ENCODE data around the gene WDR75. TPM values are rescaled to one million over a fixed set of nuclear protein-coding genes. Genes with fewer than 3 reads are reported as not detected.

WDR75 gene
- total and polyA plus RNA-seq, 12 donors: 23.7 to 73.9 (median 39.7) TPM

GRCh38 chr2:189440644-189440946, 679 bp upstream of the WDR75 start:
- peak overlapping the region; percentile 1 to 89 (median 44) for H3K4me3 ChIP-seq
- no peak for DNase-seq
- H3K9me3 ChIP-seq (replicated peaks in 1 of 3): no peaks in the 10 kb centered on the region
- TF ChIP-seq POLR2A (IDR thresholded peaks at IDR 0.05): no peak
- no peaks in the 10 kb centered on the region for H3K27me3 ChIP-seq
- H3K4me1 ChIP-seq (replicated peaks in 1 of 2): peaks cover 20 to 45% of the 10 kb centered on the region in 2 donors
- peak overlapping the region; percentile 76 to 96 (median 90) for H3K27ac ChIP-seq
- H3K36me3 ChIP-seq (replicated peaks in 1 of 2): no peaks in the 10 kb centered on the region
- 1 to 3% (median 1%) methylated on average over 8 of the region's 8 CpGs for WGBS, 4 donors
- intact Hi-C loops (cut with DNase I): no loop called here

DNA sequence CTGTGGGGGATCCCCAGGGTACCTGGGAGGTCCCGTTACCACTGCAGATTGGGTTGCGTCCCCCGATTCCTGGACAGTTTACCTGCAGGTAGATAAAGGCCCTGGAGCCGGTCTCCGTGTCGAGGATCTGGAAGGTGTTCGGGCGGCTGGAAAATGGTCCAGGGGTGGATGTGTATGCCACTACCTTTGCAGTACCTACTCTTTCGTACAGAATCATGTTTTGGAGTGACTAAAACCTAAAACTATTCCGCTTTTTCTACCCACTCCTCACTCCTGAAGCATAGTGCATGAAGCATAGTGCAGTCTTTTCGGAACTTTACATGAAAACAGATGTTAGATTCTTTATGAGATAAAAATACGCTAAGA, 418 bp downstream of the WDR75 start:
- intact Hi-C loops (cut with DNase I): no loop called here
- H3K27me3 ChIP-seq: no peaks in the 10 kb centered on the region
- WGBS, 4 donors: 0 to 2% (median 1%) methylated on average over 9 to 12 of the region's 12 CpGs
- no peak for TF ChIP-seq POLR2A (IDR thresholded peaks at IDR 0.05)
- TF ChIP-seq, protein P1, sequence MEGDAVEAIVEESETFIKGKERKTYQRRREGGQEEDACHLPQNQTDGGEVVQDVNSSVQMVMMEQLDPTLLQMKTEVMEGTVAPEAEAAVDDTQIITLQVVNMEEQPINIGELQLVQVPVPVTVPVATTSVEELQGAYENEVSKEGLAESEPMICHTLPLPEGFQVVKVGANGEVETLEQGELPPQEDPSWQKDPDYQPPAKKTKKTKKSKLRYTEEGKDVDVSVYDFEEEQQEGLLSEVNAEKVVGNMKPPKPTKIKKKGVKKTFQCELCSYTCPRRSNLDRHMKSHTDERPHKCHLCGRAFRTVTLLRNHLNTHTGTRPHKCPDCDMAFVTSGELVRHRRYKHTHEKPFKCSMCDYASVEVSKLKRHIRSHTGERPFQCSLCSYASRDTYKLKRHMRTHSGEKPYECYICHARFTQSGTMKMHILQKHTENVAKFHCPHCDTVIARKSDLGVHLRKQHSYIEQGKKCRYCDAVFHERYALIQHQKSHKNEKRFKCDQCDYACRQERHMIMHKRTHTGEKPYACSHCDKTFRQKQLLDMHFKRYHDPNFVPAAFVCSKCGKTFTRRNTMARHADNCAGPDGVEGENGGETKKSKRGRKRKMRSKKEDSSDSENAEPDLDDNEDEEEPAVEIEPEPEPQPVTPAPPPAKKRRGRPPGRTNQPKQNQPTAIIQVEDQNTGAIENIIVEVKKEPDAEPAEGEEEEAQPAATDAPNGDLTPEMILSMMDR (IDR thresholded peaks at IDR 0.05): no peak
- peak overlapping the region; percentile 19 to 89 (median 64) for H3K4me3 ChIP-seq
- peak overlapping the region; percentile 76 to 96 (median 90) for H3K27ac ChIP-seq
- H3K4me1 ChIP-seq (replicated peaks in 1 of 2): peaks cover 20 to 45% of the 10 kb centered on the region in 2 donors
- no peaks in the 10 kb centered on the region for H3K36me3 ChIP-seq (replicated peaks in 1 of 2)
- H3K9me3 ChIP-seq (replicated peaks in 1 of 3): no peaks in the 10 kb centered on the region
- peak in 1 of 7 donors; percentile 38 for DNase-seq

- TF ChIP-seq POLR2A (IDR thresholded peaks at IDR 0.05): no peak
- TF ChIP-seq, protein P1 (IDR thresholded peaks at IDR 0.05): no peak
- DNase-seq: no peak
- no peaks in the 10 kb centered on the region for H3K36me3 ChIP-seq (replicated peaks in 1 of 2)
- WGBS, 4 donors: 85 to 93% (median 90%) methylated on average over 8 to 10 of the region's 10 CpGs
- H3K27ac ChIP-seq: no peak overlapping the region
- H3K4me3 ChIP-seq: no peak overlapping the region
- peaks cover 20 to 48% of the 10 kb centered on the region in 2 donors for H3K4me1 ChIP-seq (replicated peaks in 1 of 2)
- intact Hi-C loops (cut with DNase I): no loop called here
- no peaks in the 10 kb centered on the region for H3K27me3 ChIP-seq
- no peaks in the 10 kb centered on the region for H3K9me3 ChIP-seq (replicated peaks in 1 of 3)
Observed at GRCh38 chr2:189442468-189442867, 1.2 kb downstream of the WDR75 start.

- Histone ChIP-seq H3K4me3 (no peak overlapping the region), H3K27me3 (no peaks in the 10 kb centered on the region), H3K9me3 (replicated peaks in 1 of 3) (no peaks in the 10 kb centered on the region), H3K4me1 (replicated peaks in 1 of 2) (peaks cover 20 to 48% of the 10 kb centered on the region in 2 donors), H3K27ac (no peak overlapping the region), H3K36me3 (replicated peaks in 1 of 2) (peaks cover 0 to 11% of the 10 kb centered on the region in 2 donors)
- WGBS, 4 donors: 79 to 92% (median 85%) methylated on average over 1 of the region's 1 CpG
- TF ChIP-seq POLR2A (IDR thresholded peaks at IDR 0.05): no peak
- TF ChIP-seq, protein P1 (IDR thresholded peaks at IDR 0.05): no peak
- intact Hi-C loops (cut with DNase I): no loop called here
- DNase-seq: no peak
Observed at GRCh38 chr2:189444322-189444721, 3.0 kb downstream of the WDR75 start.

DNA sequence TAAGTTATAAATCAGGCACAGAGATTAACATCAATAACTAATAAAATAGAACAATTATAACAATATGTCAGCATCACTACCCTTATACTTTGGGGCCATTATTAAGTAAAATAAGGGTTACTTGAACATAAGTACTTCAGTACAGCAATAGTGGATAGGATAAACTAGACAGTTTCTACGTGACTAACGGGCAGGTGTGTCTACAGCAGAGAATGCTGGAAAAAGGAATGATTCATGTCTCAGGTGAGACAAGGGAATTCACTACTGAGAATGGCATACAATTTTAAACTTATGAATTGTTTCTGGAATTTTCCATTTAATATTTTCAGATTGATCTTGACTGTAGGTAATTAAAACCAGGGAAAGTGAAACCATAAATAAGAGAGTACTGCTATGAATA, 5.5 kb downstream of the WDR75 start:
- Histone ChIP-seq H3K4me1 (replicated peaks in 1 of 2) (peaks cover 12 to 39% of the 10 kb centered on the region in 2 donors), H3K27me3 (no peaks in the 10 kb centered on the region), H3K9me3 (replicated peaks in 1 of 3) (no peaks in the 10 kb centered on the region), H3K4me3 (no peak overlapping the region), H3K27ac (no peak overlapping the region), H3K36me3 (replicated peaks in 1 of 2) (peaks cover 0 to 35% of the 10 kb centered on the region in 2 donors)
- intact Hi-C loops (cut with DNase I): no loop called here
- TF ChIP-seq, protein P1 (IDR thresholded peaks at IDR 0.05): no peak
- no peak for TF ChIP-seq POLR2A (IDR thresholded peaks at IDR 0.05)
- DNase-seq: no peak
- 91 to 97% (median 95%) methylated on average over 2 of the region's 2 CpGs for WGBS, 4 donors

Data from adrenal gland (tissue), 12 donors.